Measurements from ENCODE around the gene EAF1. TPM values are rescaled to one million over a fixed set of nuclear protein-coding genes. Genes with fewer than 3 reads are reported as not detected.

Gene EAF1
- total and polyA plus RNA-seq, 7 donors = 7.2 to 17.8 (median 11.8) TPM

DNA sequence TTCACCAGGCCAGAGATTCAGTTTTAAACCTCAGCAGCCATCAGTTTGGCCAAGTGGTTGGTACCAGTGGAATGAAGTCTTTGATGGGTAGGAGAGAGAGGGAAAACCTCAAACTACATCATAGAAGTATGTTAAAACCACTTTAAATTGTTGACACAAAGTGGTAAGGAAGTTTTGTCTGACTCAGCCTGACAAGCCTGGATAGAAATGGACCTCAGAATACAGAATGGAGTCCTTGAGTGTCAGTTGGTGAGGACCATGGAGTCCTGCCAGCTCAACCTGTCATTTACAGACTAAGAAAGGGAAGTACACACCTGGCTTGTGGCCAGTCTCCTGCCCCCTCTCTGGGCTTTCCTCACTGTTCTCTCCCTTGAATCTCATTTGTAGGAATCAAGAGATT is 12.1 kb downstream of the EAF1 start:
- intact Hi-C loops (cut with DNase I) = no loop called here
- TF ChIP-seq POLR2AphosphoS5 (IDR thresholded peaks at IDR 0.05) = no peak
- TF ChIP-seq, protein P1, sequence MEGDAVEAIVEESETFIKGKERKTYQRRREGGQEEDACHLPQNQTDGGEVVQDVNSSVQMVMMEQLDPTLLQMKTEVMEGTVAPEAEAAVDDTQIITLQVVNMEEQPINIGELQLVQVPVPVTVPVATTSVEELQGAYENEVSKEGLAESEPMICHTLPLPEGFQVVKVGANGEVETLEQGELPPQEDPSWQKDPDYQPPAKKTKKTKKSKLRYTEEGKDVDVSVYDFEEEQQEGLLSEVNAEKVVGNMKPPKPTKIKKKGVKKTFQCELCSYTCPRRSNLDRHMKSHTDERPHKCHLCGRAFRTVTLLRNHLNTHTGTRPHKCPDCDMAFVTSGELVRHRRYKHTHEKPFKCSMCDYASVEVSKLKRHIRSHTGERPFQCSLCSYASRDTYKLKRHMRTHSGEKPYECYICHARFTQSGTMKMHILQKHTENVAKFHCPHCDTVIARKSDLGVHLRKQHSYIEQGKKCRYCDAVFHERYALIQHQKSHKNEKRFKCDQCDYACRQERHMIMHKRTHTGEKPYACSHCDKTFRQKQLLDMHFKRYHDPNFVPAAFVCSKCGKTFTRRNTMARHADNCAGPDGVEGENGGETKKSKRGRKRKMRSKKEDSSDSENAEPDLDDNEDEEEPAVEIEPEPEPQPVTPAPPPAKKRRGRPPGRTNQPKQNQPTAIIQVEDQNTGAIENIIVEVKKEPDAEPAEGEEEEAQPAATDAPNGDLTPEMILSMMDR (IDR thresholded peaks at IDR 0.05) = no peak
- TF ChIP-seq POLR2A (IDR thresholded peaks at IDR 0.05) = no peak
- no peak for TF ChIP-seq EP300 (IDR thresholded peaks at IDR 0.05)
- H3K36me3 ChIP-seq = peaks cover 13 to 82% (median 62%) of the 10 kb centered on the region in 4 donors
- no peak for DNase-seq
- no peak overlapping the region for H3K27ac ChIP-seq
- no peak overlapping the region for H3K4me3 ChIP-seq
- H3K27me3 ChIP-seq = no peaks in the 10 kb centered on the region
- no peaks in the 10 kb centered on the region for H3K4me1 ChIP-seq
- no peaks in the 10 kb centered on the region for H3K9me3 ChIP-seq

DNA sequence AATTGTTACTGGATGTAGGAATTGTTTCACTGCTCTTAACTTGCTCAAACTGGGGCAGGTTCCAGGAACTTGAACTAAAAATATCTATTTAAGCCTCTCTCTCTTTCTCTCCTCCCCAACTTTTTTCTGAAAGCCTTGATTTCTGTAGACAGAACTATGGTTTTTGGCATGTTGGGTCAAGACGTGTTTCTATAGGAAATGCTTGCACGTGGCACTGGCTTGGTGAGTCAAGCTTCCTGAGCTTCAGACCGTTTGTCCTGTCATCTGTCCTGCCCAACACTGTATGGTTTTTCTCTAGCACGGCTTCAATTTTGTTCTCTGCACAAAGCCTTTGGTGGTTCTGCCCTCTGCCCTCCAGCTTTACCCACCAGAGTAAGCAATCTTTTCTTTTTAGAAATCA is 13.5 kb downstream of the EAF1 start:
- Histone ChIP-seq H3K27me3 (no peaks in the 10 kb centered on the region), H3K4me3 (no peak overlapping the region), H3K27ac (no peak overlapping the region), H3K9me3 (no peaks in the 10 kb centered on the region), H3K4me1 (no peaks in the 10 kb centered on the region), H3K36me3 (peaks cover 13 to 68% (median 50%) of the 10 kb centered on the region in 4 donors)
- 67 to 90% methylated on average over 4 of the region's 4 CpGs for WGBS, 2 donors
- TF ChIP-seq, protein P1 (IDR thresholded peaks at IDR 0.05) = no peak
- TF ChIP-seq POLR2A (IDR thresholded peaks at IDR 0.05) (no peak), POLR2AphosphoS5 (IDR thresholded peaks at IDR 0.05) (no peak), EP300 (IDR thresholded peaks at IDR 0.05) (no peak)
- intact Hi-C loops (cut with DNase I) = no loop called here
- DNase-seq = no peak

DNA sequence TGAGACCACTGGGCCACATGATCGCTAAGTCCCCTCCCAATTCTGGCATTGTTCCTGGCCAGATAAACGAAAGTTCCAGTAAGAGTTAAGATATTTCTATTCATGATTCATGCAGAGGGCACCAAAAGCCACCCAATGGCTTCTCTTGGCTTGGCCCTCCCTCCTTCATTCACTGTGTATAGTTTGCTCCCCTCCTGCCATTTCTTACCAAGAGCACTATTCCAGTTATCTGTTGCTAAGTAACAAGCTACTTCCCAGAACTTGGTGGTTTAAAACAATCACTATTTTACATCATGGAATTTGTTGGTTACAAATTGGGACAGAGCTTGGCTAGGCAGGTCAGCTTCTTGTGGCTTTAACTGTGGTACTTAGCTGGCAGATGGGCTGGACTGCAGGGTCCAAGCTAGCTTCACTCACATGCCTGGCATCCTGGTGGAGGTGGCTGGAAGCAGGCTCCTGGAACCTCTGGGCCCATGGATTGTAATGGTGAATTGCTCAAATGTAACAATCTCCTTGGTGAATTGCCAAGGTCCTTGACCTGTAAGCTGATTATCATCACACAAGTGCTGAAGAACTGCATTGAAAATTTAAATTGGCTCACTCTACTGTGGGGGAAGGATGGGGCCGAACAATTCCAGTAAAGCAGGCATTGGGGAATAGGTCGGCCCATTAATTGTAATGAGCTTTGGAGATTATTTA is 16.6 kb downstream of the EAF1 start:
- no peak overlapping the region for H3K27ac ChIP-seq
- no peaks in the 10 kb centered on the region for H3K27me3 ChIP-seq
- DNase-seq = no peak
- H3K36me3 ChIP-seq = peaks cover 13 to 37% (median 24%) of the 10 kb centered on the region in 4 donors
- intact Hi-C loops (cut with DNase I) = no loop called here
- TF ChIP-seq POLR2AphosphoS5 (IDR thresholded peaks at IDR 0.05) (no peak), EP300 (IDR thresholded peaks at IDR 0.05) (no peak)
- TF ChIP-seq, protein P1 (IDR thresholded peaks at IDR 0.05) = no peak
- WGBS, 2 donors = 86 to 91% methylated on average over 4 of the region's 4 CpGs
- H3K4me3 ChIP-seq = no peak overlapping the region
- H3K4me1 ChIP-seq = no peaks in the 10 kb centered on the region
- no peaks in the 10 kb centered on the region for H3K9me3 ChIP-seq

DNA sequence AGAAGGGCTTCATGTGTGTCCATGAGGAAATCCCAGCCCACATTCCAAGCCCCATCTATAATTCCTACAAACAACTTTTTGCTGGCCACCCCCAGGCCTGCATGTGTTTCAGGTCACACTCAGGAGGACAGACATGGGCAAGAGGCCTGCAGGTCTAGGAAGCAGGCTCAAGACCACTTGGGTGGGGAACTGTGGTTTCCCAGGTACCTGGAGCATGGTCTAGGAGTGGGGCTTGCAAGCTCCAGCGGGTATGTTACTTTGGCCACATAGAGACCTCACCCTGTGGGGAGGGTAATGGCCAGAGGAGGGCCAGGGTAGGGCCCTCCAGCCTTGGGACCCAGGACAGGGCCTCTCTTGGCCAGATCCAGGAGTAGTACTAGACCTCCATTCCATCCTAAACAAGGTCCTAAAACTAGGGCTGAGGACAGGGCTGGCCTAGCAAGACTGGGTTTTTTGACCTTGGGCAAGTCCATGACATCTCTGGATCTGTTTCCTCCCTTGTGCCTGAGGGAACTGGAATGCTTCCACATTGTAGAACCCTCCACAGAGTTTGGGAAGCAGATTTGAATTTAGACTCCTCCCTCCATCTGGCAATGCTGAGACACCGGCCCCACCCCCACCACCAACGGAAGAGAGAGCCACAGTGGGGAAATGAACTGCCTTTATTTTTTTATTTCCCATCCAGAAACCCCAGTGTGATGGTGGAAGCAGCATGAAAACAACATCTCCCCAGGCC is 22.3 kb downstream of the EAF1 start:
- intact Hi-C loops (cut with DNase I) = no loop called here
- TF ChIP-seq POLR2A (IDR thresholded peaks at IDR 0.05) (no peak), EP300 (IDR thresholded peaks at IDR 0.05) (no peak), POLR2AphosphoS5 (IDR thresholded peaks at IDR 0.05) (no peak)
- TF ChIP-seq, protein P1 (IDR thresholded peaks at IDR 0.05) = no peak
- Histone ChIP-seq H3K27me3 (no peaks in the 10 kb centered on the region), H3K4me3 (no peak overlapping the region), H3K27ac (no peak overlapping the region), H3K4me1 (no peaks in the 10 kb centered on the region), H3K9me3 (no peaks in the 10 kb centered on the region), H3K36me3 (peaks cover 0 to 15% (median 0%) of the 10 kb centered on the region in 4 donors)
- DNase-seq = no peak
- WGBS, 2 donors = 88 to 91% methylated on average over 3 of the region's 3 CpGs
